Brain microvascular endothelial cell (primary cell): ENCODE data around the gene SEMA3E.
"Not testable (repeated sequence)": the region's sequence is repeated elsewhere in the genome, so short reads cannot be mapped to it uniquely, and the experiment has no call there.

ENCODE experiments used
- DNase-seq: peaks from one replicate; pipeline ENCODE4 v3.0.0-alpha.2; 2020
- H3K27ac ChIP-seq: fragments of 250-450 bp; sonication (Bioruptor Pico); 2 replicates; pipeline ENCODE4 v1.5.1; 2020; ENCODE audit warnings: mild to moderate bottlenecking, moderate library complexity
- H3K27me3 ChIP-seq: fragments of 250-450 bp; sonication (Bioruptor Pico); replicated peaks from 2 replicates; pipeline ENCODE4 v1.5.1; 2020; ENCODE audit warnings: mild to moderate bottlenecking
- H3K36me3 ChIP-seq: fragments of 250-450 bp; sonication (Bioruptor Pico); replicated peaks from 2 replicates; pipeline ENCODE4 v1.5.1; 2020; ENCODE audit warnings: mild to moderate bottlenecking
- H3K4me3 ChIP-seq: 2 replicates; pipeline ENCODE4 v1.5.1; 2011; ENCODE audit warnings: low read depth, mild to moderate bottlenecking, control low read depth, low read length, moderate library complexity
- CTCF ChIP-seq: IDR thresholded peaks from 2 replicates; pipeline ENCODE4 v1.5.1; 2011; ENCODE audit warnings: low read depth, mild to moderate bottlenecking, moderate library complexity, low read length, control low read depth, inconsistent platforms; ENCODE audit errors: missing control alignments
- in situ Hi-C: cut with HindIII; loops from 2 replicates; pipeline ENCODE4 v1.10.0; 2017; ENCODE audit warnings: low sequenced_read_pairs, low pct_ligation_motif_present

The SEMA3E gene

GRCh38 chr7:83574616-83575015, 74.3 kb downstream of the SEMA3E start:
- TF ChIP-seq CTCF, result no peak
- no peak overlapping the region for H3K4me3 ChIP-seq
- H3K36me3 ChIP-seq, result no peaks in the 10 kb centered on the region
- H3K27ac ChIP-seq, result no peak overlapping the region
- in situ Hi-C loops, result no loop called here
- no peaks in the 10 kb centered on the region for H3K27me3 ChIP-seq
- DNase-seq, result no peak

- H3K4me3 ChIP-seq, result no peak overlapping the region
- H3K27ac ChIP-seq, result no peak overlapping the region
- no peaks in the 10 kb centered on the region for H3K27me3 ChIP-seq
- in situ Hi-C loops, result no loop called here
- DNase-seq, result no peak
- no peaks in the 10 kb centered on the region for H3K36me3 ChIP-seq
- no peak for TF ChIP-seq CTCF
These were observed 86.0 kb downstream of the SEMA3E start for GRCh38 chr7:83562960-83563359.

GRCh38 chr7:83562289-83562688, 86.7 kb downstream of the SEMA3E start:
- no peaks in the 10 kb centered on the region for H3K27me3 ChIP-seq
- DNase-seq, result no peak
- in situ Hi-C loops, result no loop called here
- H3K27ac ChIP-seq, result no peak overlapping the region
- TF ChIP-seq CTCF, result no peak
- no peak overlapping the region for H3K4me3 ChIP-seq
- no peaks in the 10 kb centered on the region for H3K36me3 ChIP-seq

GRCh38 chr7:83559887-83560286, 89.1 kb downstream of the SEMA3E start:
- Histone ChIP-seq H3K27me3 (no peaks in the 10 kb centered on the region), H3K27ac (no peak overlapping the region), H3K36me3 (no peaks in the 10 kb centered on the region), H3K4me3 (no peak overlapping the region)
- TF ChIP-seq CTCF, result no peak
- no peak for DNase-seq
- in situ Hi-C loops, result no loop called here

GRCh38 chr7:83552556-83552955, 96.4 kb downstream of the SEMA3E start:
- H3K4me3 ChIP-seq, H3K27me3 ChIP-seq, H3K27ac ChIP-seq, H3K36me3 ChIP-seq, in situ Hi-C loops: not testable (repeated sequence)
- DNase-seq, result peak; percentile 28

- H3K27me3 ChIP-seq, result no peaks in the 10 kb centered on the region
- H3K27ac ChIP-seq, result peak overlapping the region; percentile 28
- in situ Hi-C loops, result no loop called here
- no peaks in the 10 kb centered on the region for H3K36me3 ChIP-seq
- TF ChIP-seq CTCF, result no peak
- no peak overlapping the region for H3K4me3 ChIP-seq
- DNase-seq, result peak; percentile 66
These were observed 98.8 kb downstream of the SEMA3E start for GRCh38 chr7:83550100-83550499.
